Measurements from ENCODE around the gene TUFM. TPM values are rescaled to one million over a fixed set of nuclear protein-coding genes. Genes with fewer than 3 reads are reported as not detected.
"Not testable (repeated sequence)": the region's sequence is repeated elsewhere in the genome, so short reads cannot be mapped to it uniquely, and the experiment has no call there.

The TUFM gene
- total RNA-seq, 2 experiments from 2014 or later, result 221 TPM

- intact Hi-C loops (cut with micrococcal nuclease), result no loop called here
- Mint-ChIP-seq H3K9me3 (no peaks in the 10 kb centered on the region), H3K27ac (no peak overlapping the region), H3K27me3 (no peaks in the 10 kb centered on the region), H3K4me1 (ENCODE audit: low read depth) (peaks cover 10% of the 10 kb centered on the region), H3K36me3 (peaks cover 6% of the 10 kb centered on the region), H3K4me3 (no peak overlapping the region)
- no peak for DNase-seq
- ChIA-PET POLR2A (interaction anchor here (0.5 to 1.4 kb wide), 2 partner anchors 11 to 657 kb away, joined by 3 to 4 read pairs; partner anchors contain the start of gene SH2B1), CTCF (interaction anchor here (1.0 to 3.9 kb wide), 5 partner anchors 11 to 1604 kb away, joined by 3 to 42 read pairs (median 4); partner anchors contain the start of gene SH2B1)
Measured at GRCh38 chr16:28874406-28874805, 28.3 kb upstream of the TUFM start.

- intact Hi-C loops (cut with micrococcal nuclease), result no loop called here
- Mint-ChIP-seq H3K9me3 (no peaks in the 10 kb centered on the region), H3K36me3 (peaks cover 10% of the 10 kb centered on the region), H3K27me3 (no peaks in the 10 kb centered on the region), H3K27ac (no peak overlapping the region), H3K4me1 (ENCODE audit: low read depth) (peaks cover 4% of the 10 kb centered on the region), H3K4me3 (no peak overlapping the region)
- POLR2A ChIA-PET, result interaction anchor here (0.6 kb wide), 1 partner anchor 41 kb away, joined by 3 read pairs; no protein-coding TSS in a partner anchor
- CTCF ChIA-PET, result interaction anchor here (0.8 to 3.9 kb wide), 10 partner anchors 10 to 1603 kb away, joined by 3 to 42 read pairs (median 4); partner anchors contain the start of gene SH2B1
- DNase-seq, result peak; percentile 68
Measured at GRCh38 chr16:28873543-28874201, 27.5 kb upstream of the TUFM start.

- Mint-ChIP-seq H3K36me3 (peaks cover 10% of the 10 kb centered on the region), H3K9me3 (no peaks in the 10 kb centered on the region), H3K4me1 (ENCODE audit: low read depth) (no peaks in the 10 kb centered on the region), H3K27ac (no peak overlapping the region), H3K27me3 (no peaks in the 10 kb centered on the region), H3K4me3 (no peak overlapping the region)
- POLR2A ChIA-PET, result no interaction called here
- CTCF ChIA-PET, result interaction anchor here (0.8 to 3.9 kb wide), 8 partner anchors 10 to 106 kb away, joined by 3 to 42 read pairs (median 4); partner anchors contain the start of gene SH2B1
- DNase-seq, result no peak
- intact Hi-C loops (cut with micrococcal nuclease), result no loop called here
Measured at GRCh38 chr16:28872952-28873351, 26.8 kb upstream of the TUFM start.

- Mint-ChIP-seq H3K4me3 (no peak overlapping the region), H3K36me3 (peaks cover 8% of the 10 kb centered on the region), H3K4me1 (ENCODE audit: low read depth) (peaks cover 13% of the 10 kb centered on the region), H3K27ac (no peak overlapping the region), H3K27me3 (no peaks in the 10 kb centered on the region), H3K9me3 (no peaks in the 10 kb centered on the region)
- ChIA-PET POLR2A (no interaction called here), CTCF (interaction anchor here (1.3 kb wide), 1 partner anchor 76 kb away, joined by 5 read pairs; no protein-coding TSS in a partner anchor)
- intact Hi-C loops (cut with micrococcal nuclease), result no loop called here
- no peak for DNase-seq
Measured at GRCh38 chr16:28869201-28869600, 23.1 kb upstream of the TUFM start.

GRCh38 chr16:28867646-28868045 is 21.5 kb upstream of the TUFM start:
- DNase-seq; H3K9me3 Mint-ChIP-seq; POLR2A ChIA-PET; intact Hi-C loops (cut with micrococcal nuclease); H3K27ac Mint-ChIP-seq; H3K36me3 Mint-ChIP-seq; H3K4me3 Mint-ChIP-seq; H3K27me3 Mint-ChIP-seq; CTCF ChIA-PET: not testable (repeated sequence)
- peaks cover 17% of the 10 kb centered on the region for H3K4me1 Mint-ChIP-seq (ENCODE audit: low read depth)

- peaks cover 17% of the 10 kb centered on the region for H3K4me1 Mint-ChIP-seq (ENCODE audit: low read depth)
- intact Hi-C loops (cut with micrococcal nuclease), result no loop called here
- no peak overlapping the region for H3K27ac Mint-ChIP-seq
- DNase-seq, result no peak
- H3K27me3 Mint-ChIP-seq, result no peaks in the 10 kb centered on the region
- ChIA-PET CTCF (no interaction called here), POLR2A (no interaction called here)
- H3K9me3 Mint-ChIP-seq, result no peaks in the 10 kb centered on the region
- H3K4me3 Mint-ChIP-seq, result no peak overlapping the region
- peaks cover 10% of the 10 kb centered on the region for H3K36me3 Mint-ChIP-seq
Measured at GRCh38 chr16:28867241-28867640, 21.1 kb upstream of the TUFM start.

- ChIA-PET CTCF (interaction anchor here (3.0 kb wide), 1 partner anchor 20 kb away, joined by 8 read pairs; the partner anchor contains the start of gene TUFM), POLR2A (no interaction called here)
- Mint-ChIP-seq H3K27ac (no peak overlapping the region), H3K36me3 (peaks cover 12% of the 10 kb centered on the region), H3K27me3 (no peaks in the 10 kb centered on the region), H3K4me3 (no peak overlapping the region), H3K9me3 (no peaks in the 10 kb centered on the region), H3K4me1 (ENCODE audit: low read depth) (peaks cover 23% of the 10 kb centered on the region)
- DNase-seq, result no peak
- intact Hi-C loops (cut with micrococcal nuclease), result no loop called here
Measured at GRCh38 chr16:28866454-28866804, 20.3 kb upstream of the TUFM start.

GRCh38 chr16:28865722-28866453 is 19.7 kb upstream of the TUFM start:
- no peak overlapping the region for H3K27ac Mint-ChIP-seq
- no peak overlapping the region for H3K4me3 Mint-ChIP-seq
- H3K27me3 Mint-ChIP-seq, result no peaks in the 10 kb centered on the region
- peaks cover 12% of the 10 kb centered on the region for H3K36me3 Mint-ChIP-seq
- ChIA-PET POLR2A (interaction anchor here (2.7 to 4.5 kb wide), 3 partner anchors 20 to 60 kb away, joined by 9 to 55 read pairs (median 23); partner anchors contain the start of genes ATXN2L, RABEP2 and TUFM), CTCF (interaction anchor here (1.7 to 5.3 kb wide), 4 partner anchors 8 to 79 kb away, joined by 7 to 30 read pairs (median 18); partner anchors contain the start of genes ATP2A1 and TUFM)
- H3K4me1 Mint-ChIP-seq (ENCODE audit: low read depth), result peaks cover 23% of the 10 kb centered on the region
- intact Hi-C loops (cut with micrococcal nuclease), result no loop called here
- no peaks in the 10 kb centered on the region for H3K9me3 Mint-ChIP-seq
- no peak for DNase-seq

- H3K36me3 Mint-ChIP-seq, result peaks cover 9% of the 10 kb centered on the region
- peak overlapping the region; percentile 94 for H3K4me3 Mint-ChIP-seq
- H3K9me3 Mint-ChIP-seq, result no peaks in the 10 kb centered on the region
- intact Hi-C loops (cut with micrococcal nuclease), result no loop called here
- H3K27me3 Mint-ChIP-seq, result no peaks in the 10 kb centered on the region
- CTCF ChIA-PET, result interaction anchor here (1.1 to 5.3 kb wide), 5 partner anchors 9 to 79 kb away, joined by 3 to 30 read pairs (median 8); partner anchors contain the start of genes ATP2A1 and TUFM
- DNase-seq, result no peak
- POLR2A ChIA-PET, result interaction anchor here (1.1 to 4.5 kb wide), 5 partner anchors 14 to 61 kb away, joined by 3 to 55 read pairs (median 9); partner anchors contain the start of genes ATP2A1, ATXN2L, RABEP2 and TUFM
- H3K27ac Mint-ChIP-seq, result peak overlapping the region; percentile 61
- H3K4me1 Mint-ChIP-seq (ENCODE audit: low read depth), result peaks cover 23% of the 10 kb centered on the region
Measured at GRCh38 chr16:28865001-28865688, 19.0 kb upstream of the TUFM start.

- Mint-ChIP-seq H3K27ac (peak overlapping the region; percentile 98), H3K36me3 (peaks cover 6% of the 10 kb centered on the region), H3K9me3 (no peaks in the 10 kb centered on the region), H3K4me3 (peak overlapping the region; percentile 94), H3K27me3 (no peaks in the 10 kb centered on the region), H3K4me1 (ENCODE audit: low read depth) (peaks cover 24% of the 10 kb centered on the region)
- intact Hi-C loops (cut with micrococcal nuclease), result loop anchor here (1.0 to 5.0 kb wide), 5 partner anchors 17 to 88 kb away; partner anchors contain the start of genes NFATC2IP, RABEP2 and TUFM
- peak; percentile 38 for DNase-seq
- POLR2A ChIA-PET, result interaction anchor here (1.1 to 4.5 kb wide), 8 partner anchors 11 to 62 kb away, joined by 3 to 55 read pairs (median 6); partner anchors contain the start of genes ATP2A1, ATXN2L, RABEP2 and TUFM
- CTCF ChIA-PET, result interaction anchor here (1.1 to 5.3 kb wide), 5 partner anchors 10 to 80 kb away, joined by 3 to 30 read pairs (median 8); partner anchors contain the start of genes ATP2A1 and TUFM
Measured at GRCh38 chr16:28863929-28864793, 18.0 kb upstream of the TUFM start.

- intact Hi-C loops (cut with micrococcal nuclease), result no loop called here
- ChIA-PET CTCF (interaction anchor here (1.8 kb wide), 1 partner anchor 86 kb away, joined by 8 read pairs; no protein-coding TSS in a partner anchor), POLR2A (no interaction called here)
- Mint-ChIP-seq H3K9me3 (no peaks in the 10 kb centered on the region), H3K27ac (no peak overlapping the region), H3K4me3 (no peak overlapping the region), H3K36me3 (peaks cover 4% of the 10 kb centered on the region), H3K4me1 (ENCODE audit: low read depth) (peaks cover 12% of the 10 kb centered on the region), H3K27me3 (no peaks in the 10 kb centered on the region)
- DNase-seq, result no peak
Measured at GRCh38 chr16:28859326-28859725, 13.2 kb upstream of the TUFM start.

All from activated CD4-positive, alpha-beta memory T cell treated with anti-CD3 and anti-CD28 coated beads for 36 hours (primary cell).